NOMO-1 treated with dmso at 0.1 percent for 144 hours (cell line): ENCODE results near the gene ARX.

Experiments used
- DNase-seq: peaks from one replicate; lab custom pipeline; 2025; ENCODE audit not compliant: unreplicated experiment; lab: John Stamatoyannopoulos, UW

Gene ARX

DNA sequence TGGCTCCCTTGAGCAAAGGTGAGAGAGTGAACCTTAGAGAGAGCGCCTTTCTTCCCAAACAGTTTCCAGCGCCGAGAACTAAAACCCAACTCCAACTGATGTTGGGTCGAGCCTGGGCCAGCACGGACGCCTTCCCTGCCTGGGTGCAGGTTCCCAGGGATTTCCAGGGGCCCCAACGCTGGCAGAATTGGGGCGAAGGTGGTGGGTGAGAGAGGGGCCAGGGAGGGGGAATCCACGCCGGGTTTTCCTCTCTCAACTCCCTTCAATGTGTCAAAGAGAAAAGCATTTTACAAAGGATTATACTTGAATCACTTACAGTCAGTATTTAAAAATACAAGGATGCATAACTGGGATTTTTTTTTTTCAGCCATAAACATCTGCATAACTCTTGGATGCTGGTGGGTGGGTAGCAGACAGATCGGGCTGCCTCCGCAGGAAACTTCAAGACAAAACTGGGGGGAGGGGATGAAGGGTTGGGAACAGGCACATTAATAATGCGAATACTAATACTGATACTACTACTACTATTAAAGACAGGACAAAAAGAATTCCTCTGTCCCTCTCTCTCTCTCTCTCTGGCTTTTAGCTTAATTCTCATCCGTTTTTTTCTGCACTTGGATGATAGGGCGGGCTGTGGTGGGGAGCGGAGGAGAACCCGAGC is 1.3 kb upstream of the ARX start:
- DNase-seq, result no peak

DNA sequence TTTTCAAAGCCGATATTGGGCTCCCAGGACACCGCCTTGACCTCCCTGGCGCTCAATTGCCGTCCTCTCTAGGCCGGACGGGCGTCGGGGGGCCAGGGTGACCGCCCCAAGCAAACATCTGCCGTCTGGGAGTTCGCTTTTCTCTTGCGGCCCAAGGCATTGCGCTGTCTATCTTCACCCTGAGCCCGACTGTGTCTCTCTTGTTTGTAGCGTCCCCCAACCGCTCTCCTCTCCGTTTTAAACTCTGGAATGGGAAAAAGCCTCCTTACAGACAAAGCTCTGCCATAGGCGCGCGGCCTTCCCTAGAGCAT is 551 bp upstream of the ARX start:
- DNase-seq, result no peak

DNA sequence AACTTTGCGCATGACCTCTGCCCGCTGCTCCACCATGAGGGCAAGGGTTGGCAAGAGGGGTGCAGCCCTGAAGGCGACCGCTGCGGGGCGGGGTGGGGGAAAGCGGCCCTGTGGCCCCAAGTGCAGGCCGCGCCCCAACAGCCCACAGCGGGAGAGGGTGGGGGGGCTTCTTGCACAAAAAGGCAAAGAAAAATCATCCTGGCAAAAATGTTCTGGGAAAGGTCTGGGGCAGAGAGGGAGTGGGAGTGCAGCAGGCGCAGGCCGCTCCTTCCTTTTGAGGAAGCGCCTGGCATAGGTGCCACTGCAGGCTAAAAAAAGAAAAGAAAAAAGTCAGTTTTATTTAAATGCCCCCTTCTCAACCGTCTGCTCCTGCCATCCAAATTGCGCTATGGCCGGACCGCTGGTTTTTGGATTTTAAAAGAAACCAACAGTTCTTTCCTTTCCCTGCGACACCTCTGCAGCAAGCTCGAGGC is 1.4 kb downstream of the ARX start:
- no peak for DNase-seq

DNA sequence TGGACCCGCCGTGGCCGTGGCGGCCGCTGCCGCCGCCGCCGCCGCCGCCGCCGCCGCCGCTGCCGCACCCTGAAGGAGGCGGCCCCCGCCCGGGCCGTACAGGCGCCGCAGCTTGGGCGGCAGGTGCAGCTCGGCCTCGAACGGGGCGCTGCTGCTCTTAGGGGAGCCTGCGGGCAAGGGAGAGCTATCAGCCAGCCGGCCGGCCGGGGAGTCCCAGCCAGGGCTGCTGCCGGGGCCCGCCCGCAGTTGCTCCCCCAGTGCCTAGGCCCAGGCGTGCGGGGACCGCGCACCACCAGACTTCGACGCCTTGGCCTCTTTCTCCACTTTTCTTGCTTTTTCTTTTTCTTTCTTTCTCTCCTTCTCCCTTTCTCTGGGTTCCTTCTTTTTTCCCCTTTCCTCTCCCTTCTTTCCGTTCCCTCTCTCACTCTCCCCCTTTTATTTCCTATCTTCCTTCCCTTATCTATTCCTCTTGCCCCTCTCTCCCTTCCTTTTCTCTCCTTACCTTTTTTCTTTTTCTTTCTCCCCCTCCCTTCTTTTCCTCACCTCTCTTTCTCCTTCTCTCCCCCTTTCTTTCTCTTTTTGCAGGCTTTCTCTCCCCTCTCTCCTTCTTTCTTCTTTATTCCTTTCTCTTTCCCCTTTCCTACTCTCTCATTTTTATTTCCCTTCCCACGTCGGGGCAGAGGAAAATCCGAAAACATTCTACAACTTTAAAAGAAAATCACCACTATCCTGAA is 2.0 kb downstream of the ARX start:
- no peak for DNase-seq

DNA sequence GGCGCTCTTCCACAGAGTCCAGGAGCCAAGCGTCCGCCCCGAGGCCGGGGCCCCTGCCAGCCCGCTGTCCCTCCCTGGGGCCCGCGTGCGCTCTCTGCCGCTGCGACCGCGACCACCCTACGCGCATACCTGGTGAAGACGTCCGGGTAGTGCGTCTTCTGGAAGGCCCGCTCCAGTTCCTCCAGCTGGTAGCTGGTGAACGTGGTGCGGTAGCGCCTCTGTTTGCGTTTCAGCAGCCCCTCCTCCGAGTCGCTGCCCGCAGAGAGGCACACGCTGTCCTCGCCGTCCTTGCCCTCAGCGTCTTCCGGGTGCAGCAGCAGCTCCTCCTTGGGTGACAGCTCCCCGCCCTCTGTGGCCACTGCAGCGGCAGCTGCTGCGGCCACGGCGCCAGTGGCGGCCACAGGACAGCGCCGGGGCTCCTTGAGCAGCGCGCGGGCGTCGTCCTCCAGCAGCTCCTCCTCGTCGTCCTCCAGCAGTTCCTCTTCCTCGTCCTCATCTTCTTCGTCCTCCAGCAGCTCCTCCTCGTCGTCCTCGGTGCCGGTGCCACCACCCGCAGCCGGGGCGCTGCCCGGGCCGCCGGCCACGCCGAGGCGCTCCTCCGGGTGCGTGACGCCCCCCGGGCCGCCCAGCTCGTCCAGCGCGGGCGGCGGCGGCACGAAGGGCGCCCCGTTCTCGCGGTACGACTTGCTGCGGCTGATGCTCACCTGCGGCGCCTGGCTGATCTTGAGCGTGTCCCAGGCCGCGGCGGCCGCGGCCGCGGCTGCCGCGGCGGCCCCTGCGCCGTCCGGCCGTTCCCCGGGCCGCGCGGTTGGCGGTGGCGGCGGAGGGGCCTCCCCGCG is 2.8 kb downstream of the ARX start:
- no peak for DNase-seq

DNA sequence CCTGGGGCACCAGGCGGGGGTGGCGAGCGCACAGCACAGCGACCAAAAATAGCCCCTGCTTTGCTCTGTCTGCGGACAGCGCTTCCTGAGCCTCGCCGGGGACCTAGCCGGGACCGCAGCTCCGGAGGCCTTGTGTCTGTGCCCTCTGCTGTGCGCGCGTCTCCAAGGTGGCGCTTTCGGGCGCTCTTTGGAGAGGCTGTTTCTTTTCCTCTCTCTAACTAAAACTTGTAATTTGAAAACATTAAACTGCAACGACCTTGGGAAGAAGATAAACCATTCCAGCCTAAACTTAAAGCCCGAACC is 3.4 kb downstream of the ARX start:
- DNase-seq, result no peak

DNA sequence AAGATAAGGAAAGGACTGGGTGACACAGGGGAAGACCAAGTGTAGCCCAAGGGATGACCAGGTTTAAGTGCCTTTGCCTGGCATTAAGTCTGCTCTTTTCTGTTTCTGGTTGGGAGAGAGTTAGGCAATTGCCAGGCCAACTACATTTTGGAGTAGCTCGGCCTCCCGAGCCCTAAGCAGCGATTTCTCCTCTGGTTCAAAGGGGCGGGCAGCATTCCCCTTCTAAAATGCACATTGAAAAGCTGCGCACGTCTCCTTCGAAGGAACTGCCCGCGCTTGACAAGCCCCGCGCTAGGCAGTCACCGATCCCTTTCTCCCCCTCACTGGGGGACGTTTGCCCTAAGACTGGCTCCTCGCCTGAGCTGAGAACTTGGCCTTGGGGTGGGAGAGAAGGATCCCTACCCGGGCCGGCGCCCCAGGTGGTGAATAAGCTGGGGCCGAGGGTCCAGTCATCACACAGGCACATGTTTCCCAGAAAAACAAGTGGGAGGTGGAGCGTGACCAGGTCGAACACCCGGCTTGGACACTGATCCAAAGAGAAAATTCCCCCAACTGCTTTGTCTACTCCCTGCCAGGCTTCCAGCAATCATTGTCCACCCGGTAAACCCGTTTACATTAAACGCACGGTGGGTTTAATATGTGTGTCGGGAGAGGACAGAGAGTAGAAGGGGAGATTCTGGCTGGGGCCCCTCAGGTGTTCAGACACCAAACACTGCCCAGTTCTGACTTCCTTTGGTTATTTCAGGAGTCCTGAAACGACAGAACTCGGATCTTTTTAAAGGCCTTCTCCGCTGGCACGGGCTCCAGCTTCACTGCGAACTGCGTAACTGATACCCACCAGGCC is 4.0 kb downstream of the ARX start:
- DNase-seq, result no peak

DNA sequence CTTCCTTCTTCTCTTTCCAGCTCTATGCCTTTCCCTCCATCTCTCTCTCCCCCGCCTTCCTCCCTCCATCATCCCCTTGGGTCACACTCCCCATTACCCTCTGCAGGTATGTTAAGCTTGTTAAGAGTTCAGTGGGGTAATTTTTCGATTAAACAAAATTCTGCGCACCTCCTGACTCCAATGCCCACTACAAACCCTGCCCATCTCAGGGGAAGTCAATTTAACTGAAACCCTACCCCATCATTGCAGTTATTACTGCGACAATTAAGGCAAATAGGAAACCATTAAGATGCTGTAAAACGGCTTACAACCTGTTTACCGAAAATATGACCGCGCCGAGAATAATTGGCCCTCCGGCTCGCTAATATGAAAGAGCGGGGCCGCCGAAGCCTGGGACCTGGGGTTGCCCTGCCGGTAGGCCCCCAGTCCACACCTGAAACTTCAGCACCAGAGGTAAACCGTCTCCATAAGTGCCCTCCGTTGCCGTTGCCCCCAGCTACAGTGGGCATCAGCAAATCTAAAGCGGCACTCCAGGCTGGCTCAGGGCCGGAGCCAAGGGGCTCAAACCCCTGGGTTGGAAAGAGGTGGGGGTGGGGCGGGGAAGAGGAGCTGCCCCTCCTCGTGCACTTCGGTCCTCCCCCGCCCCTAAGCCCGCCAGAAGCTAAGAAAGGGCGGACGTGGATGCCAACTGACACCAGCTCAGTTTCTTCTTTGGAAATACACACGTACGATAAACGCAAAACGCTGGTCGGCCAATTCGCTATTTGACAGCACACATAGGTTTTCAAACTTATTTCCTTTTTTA is 4.8 kb downstream of the ARX start:
- DNase-seq, result no peak

DNA sequence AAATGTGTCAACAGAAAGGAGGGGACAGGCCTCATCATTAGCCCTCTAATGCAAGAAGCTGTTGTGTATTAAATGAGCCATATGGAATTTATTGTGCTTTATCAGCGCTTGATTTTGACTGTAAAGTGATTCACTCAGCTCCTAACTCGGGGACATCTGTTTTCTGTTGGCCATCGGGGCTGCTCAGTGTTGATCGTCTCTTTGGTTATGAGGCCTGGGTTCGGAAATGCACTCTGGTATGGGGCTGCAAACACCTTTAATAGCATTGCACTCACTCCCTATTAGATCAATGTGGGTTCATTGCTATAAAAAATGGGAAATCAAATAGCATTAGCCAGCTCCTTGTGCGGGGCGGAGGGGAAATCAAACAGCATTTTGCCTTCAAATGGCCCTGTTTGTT is 6.4 kb downstream of the ARX start:
- DNase-seq, result no peak

DNA sequence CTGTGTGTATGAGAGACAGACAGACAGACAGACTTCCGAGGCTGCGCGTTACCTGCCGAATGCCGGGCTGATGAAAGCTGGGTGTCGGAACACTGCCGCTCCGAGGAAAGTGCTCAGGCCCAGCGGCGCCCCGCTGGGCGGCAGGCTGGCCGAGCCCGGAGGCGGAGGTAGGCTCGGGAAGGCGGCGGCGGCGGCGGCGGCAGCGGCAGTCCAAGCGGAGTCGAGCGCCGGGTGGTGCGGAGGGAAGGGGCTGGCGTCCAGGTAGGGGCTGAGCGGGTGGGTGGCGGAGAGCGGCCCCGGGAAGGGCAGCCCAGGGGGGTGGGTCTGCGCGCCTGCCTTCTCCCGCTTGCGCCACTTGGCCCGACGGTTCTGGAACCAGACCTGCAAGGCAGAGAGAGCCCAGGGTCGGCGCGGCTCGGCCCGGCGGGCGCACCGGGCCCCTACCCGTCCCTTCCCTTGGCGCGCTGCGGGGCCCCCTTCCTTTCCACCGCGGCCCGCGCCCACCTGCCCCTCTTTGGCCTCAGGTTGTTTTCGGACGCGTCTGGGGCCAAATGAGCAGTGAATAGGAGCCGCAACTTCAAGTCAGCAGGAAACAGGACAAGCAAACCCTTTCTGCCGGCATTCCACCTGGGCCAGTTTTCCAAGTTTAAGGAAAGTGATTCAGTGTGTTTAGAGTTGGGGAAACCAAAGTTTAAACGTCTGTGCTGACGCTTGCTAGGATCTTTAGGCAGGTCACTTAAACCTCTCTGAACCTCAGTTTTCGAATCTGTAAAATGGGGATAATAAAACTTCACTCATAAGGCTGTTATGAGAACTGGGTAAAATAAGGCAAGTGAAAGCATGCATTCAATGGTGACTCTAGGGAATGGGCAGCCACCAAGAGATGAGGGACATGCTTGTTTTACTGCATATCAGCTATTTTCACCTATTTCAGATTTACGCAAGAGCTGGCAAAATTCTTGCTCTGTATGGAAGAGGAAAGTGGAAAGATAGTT is 8.4 kb downstream of the ARX start:
- no peak for DNase-seq

DNA sequence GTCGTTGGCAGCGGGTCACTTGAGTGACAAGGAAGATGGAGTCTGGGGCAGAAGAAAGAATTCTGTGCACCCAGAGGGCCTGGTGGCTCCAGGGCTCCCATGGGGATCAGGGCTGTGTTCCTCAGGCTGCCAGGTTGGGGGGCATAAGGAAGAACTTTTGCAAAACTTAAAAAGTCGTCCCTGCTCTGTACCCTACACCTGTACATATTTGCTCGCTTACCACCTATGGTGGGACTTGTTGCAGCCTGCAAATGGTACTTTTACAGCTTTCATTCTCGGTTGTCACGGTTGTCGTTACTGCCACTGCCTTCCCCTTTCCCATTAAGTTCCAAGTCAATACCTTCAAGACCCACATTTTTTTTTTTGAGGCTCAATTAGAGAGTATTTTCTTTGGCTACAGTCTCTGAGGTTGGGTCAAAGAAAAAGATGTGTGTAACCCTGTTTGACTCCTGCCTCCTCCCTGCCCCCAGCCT is 9.1 kb downstream of the ARX start:
- DNase-seq, result no peak

DNA sequence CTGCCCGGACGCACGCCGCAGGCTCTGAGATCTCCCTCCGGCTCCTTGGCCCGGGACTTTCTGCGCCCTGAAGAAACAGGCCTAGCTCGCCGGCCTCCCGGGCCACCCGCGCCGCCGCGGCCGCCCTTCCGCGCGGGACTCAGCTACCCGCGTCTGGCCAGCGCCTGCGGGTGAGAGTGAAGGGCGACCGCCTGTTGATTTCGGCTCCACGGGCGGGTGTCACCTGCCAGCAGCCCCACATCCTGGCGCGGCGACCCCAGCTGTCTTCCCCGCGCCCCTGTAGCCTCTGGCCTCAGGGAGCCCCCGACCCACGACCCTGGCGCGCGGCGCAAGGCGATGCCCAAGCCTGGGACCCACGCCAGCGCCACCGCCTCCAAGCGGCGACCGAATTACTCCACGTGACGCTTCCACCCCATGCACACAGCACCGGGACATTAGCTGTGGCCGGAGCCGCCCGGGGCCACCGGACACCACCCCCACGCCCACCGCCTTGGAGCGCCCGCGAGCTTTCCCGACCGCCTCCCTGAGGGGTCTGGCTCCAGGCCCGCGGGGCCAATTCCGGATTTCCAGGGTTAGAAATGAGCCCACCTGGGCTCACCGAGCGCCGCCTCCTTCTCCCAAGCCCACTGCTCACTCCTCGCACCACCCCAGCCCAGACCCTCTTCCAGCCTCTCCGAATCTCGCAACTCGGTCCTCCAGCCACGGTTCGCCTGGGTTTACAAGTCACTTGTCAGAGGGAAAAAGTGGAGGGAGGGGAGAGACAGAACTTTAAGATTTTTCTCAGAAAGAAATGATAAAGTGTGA is 10.2 kb downstream of the ARX start:
- DNase-seq, result no peak

DNA sequence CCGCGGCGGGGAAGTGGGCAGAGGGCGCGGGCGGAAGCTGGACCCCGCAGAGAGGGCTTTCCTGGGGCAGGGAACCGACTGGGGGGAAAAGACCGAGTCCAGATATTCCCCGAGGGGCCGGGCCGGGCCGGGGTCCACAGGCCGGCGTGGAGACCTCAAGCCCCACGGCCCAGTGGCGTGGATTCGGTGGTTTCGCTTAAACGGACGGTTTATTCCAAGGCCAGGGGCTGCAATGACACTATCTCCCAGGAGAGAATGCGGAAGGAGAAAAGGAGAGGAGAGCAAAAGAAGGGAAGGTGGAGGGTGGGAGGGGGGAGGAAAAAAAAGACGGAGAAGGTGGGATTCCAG is 10.8 kb downstream of the ARX start:
- DNase-seq, result no peak

DNA sequence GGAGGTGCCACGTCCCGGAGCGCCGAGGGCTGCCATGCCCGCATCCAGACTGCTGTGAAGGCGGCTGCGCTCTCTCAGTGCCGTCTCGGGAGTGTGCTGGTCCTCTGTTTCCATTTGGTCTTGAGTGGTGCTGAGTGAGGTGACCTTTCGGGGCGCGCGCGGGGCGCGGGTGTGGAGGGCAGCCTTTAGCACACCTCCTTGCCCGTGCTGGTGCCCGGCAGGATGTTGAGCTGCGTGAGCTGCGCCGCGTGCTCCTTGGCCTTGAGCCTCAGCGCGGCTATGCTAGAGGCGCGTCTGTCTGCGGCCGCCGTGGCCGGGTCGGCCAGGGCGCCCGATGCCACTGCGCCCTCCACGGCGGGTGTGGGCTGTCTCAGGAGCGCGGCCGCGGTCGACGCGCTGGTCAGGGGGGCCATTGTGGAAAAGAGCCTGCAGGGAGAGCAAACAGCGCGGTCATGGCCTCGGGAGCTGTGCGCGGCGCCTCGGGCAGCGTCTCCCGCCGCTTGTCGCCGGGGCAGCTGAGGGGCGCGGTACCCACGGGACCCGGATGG is 11.2 kb downstream of the ARX start:
- DNase-seq, result no peak

DNA sequence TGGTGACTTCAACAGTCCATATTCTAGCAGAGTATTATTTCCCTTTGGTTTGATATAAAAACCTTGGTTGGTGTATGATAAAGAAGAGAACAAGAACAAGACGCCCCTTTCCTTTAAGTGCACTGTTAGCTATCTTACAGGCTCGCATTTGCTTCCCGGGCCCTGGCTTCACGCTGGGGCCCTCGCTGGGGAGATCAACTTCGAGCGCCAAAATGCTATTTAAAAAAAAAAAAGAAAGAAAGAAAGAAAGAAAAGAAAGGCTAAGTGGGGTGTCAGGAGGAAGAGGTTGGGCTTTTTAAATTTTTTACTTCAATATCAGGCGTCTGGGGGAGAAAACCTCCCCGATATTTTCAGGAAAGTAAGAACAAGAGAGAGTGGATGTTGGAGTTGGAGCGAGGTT is 11.7 kb downstream of the ARX start:
- DNase-seq, result no peak

DNA sequence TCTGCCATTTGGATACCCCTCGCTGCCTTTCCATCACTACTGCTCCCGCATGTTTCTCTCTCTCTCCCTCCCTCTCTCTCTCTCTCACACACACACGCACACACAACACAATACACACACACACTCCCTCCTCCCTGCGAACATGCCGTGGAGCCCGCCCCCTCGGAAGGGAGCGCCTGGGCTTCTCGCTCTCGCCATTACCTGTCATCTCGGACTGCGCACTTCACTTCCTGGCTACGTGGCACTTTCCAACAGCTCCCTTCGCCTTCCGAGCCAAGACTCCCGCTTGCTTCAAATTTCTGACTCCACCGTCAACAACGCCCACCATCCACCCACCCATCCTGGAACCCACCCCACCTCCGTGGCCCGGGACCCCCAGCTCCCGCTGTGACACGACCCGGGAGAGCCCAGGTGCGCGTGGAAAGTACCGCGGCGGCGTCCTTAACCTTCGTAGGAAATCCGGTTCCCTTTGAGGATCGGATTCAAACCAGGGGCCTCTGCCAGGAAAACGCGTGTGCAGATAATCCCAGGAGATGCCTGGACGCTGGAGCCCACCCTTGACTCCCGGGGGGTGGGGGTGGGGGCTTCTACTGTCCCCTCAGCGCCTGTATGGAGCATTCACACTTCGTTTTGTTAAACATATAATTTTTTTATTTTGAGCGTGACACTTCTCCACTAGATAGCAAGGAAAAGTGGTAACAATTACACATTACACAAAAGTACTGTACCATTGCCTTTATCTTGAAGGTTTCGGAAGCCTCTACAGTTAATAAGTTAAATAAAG is 12.5 kb downstream of the ARX start:
- no peak for DNase-seq

DNA sequence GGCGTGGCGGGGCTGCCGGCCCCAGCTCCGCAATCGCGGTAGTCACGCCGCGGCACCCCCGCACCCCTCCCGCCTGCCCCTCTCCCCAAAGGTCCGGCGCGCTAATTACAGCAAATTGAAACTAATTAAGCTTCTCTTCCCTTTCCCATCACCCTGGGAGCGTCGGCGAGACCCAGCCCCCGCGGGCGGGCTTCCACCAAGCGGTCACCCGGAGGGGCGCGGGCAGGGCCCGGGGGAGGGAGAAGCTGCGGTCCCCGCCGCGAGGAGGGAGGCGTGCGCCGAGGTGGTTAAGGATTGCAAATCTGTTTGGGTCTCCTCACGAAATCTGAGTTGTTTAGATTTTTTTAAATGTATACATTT is 13.1 kb downstream of the ARX start:
- DNase-seq, result no peak
